K562 (cell line): Measurements from ENCODE around the gene ZNF292. TPM values are rescaled to one million over a fixed set of nuclear protein-coding genes. Genes with fewer than 3 reads are reported as not detected.
A peak's percentile ranks its signal among the peaks of the same experiment; 100 is the strongest.

Experiments used
- ATAC-seq: fragments of 200-7000 bp; cut with Tn5 transposase; 3 replicates; pipeline ENCODE4 v1.9.1; 2020; ENCODE audit warnings: moderate library complexity
- BruUV-seq: library from RNA; stranded (reverse); fragments of 400-500 nt; replicated peaks from 2 replicates; lab custom pipeline; 2021; lab: Mats Ljungman, UMichigan
- CTCF ChIA-PET: fragments of 300-600 bp; formaldehyde crosslinking; extraction: SDS; loops from one replicate; lab custom pipeline; 2021; ENCODE audit warnings: low intra/inter-chr PET ratio; lab: Yijun Ruan, JAX
- POLR2A ChIA-PET: fragments of 300-600, 350-650 bp; sonication (Branson Sonifier 250); formaldehyde crosslinking; extraction: SDS; loops from one replicate; lab custom pipeline; 2021; ENCODE audit warnings: antibody characterized with exemption, inconsistent platforms; lab: Yijun Ruan, JAX
- DNase-seq, 4 experiments: peaks; one replicate each; pipeline versions ENCODE4 v3.0.0 to v3.0.0-alpha.2; 2011 to 2018; ENCODE audit warnings: low spot score in 3 of 4, mixed read lengths in 3 of 4; ENCODE audit errors: extremely low read depth in 1 of 4
- FAIRE-seq: peaks from 2 replicates; lab custom pipeline; 2011; peaks lifted over from hg19 to GRCh38; lab: Jason Lieb, UNC
- H2AFZ ChIP-seq: 2 replicates; pipeline ENCODE4 v1.6.0; 2011; ENCODE audit warnings: low read depth, low read length, control low read depth, inconsistent platforms
- H3K27ac ChIP-seq: fragments of 200-600 bp; 3 replicates; pipeline ENCODE4 v1.8.0; 2011; ENCODE audit warnings: low read depth, mild to moderate bottlenecking, control low read depth, inconsistent platforms, low read length, moderate library complexity, mixed read lengths; ENCODE audit errors: extremely low read depth
- H3K27me3 ChIP-seq, 2 experiments: fragments of 300-600 bp in 1 of 2; 2 replicates in 1 of 2; 3 replicates in 1 of 2; pipeline versions ENCODE4 v1.6.0 to v1.8.0; 2011; ENCODE audit warnings: inconsistent platforms in 2 of 2, low read length in 2 of 2, mild to moderate bottlenecking in 1 of 2, mixed read lengths in 1 of 2, moderate library complexity in 1 of 2; ENCODE audit not compliant: control insufficient read depth in 2 of 2, insufficient read depth in 2 of 2
- H3K36me3 ChIP-seq: fragments of 300-600 bp; 3 replicates; pipeline ENCODE4 v1.8.0; 2011; ENCODE audit warnings: mild to moderate bottlenecking, low read length, inconsistent platforms; ENCODE audit not compliant: control insufficient read depth, insufficient read depth
- H3K4me1 ChIP-seq, 2 experiments: fragments of 200-600 bp in 1 of 2; replicated peaks in 1 of 2; 2 replicates in 1 of 2; 3 replicates in 1 of 2; pipeline versions ENCODE4 v1.5.1 to v1.8.0; 2011; ENCODE audit warnings: inconsistent platforms in 2 of 2, low read length in 2 of 2, mild to moderate bottlenecking in 1 of 2, mixed read lengths in 1 of 2, moderate library complexity in 1 of 2; ENCODE audit not compliant: control insufficient read depth in 2 of 2, insufficient read depth in 2 of 2
- H3K4me2 ChIP-seq: 2 replicates; pipeline ENCODE4 v1.6.1; 2011; ENCODE audit warnings: low read length, control low read depth, inconsistent platforms, mixed read lengths; ENCODE audit not compliant: insufficient read depth
- H3K4me3 ChIP-seq: fragments of 200-600 bp; sonication (generic), shearing (Covaris generic); 2 replicates; pipeline ENCODE4 v1.5.1; 2016; ENCODE audit warnings: control low read depth, inconsistent platforms
- H3K79me2 ChIP-seq: fragments of 200-600 bp; 3 replicates; pipeline ENCODE4 v1.8.0; 2011; ENCODE audit warnings: low read length, inconsistent platforms; ENCODE audit not compliant: control insufficient read depth, insufficient read depth
- H3K9ac ChIP-seq, 2 experiments: 2 replicates each; pipeline versions ENCODE4 v1.6.0 to v1.6.1; 2011; ENCODE audit warnings: low read depth in 2 of 2, low read length in 2 of 2, control low read depth in 1 of 2, inconsistent platforms in 1 of 2, mild to moderate bottlenecking in 1 of 2, mixed read lengths in 1 of 2; ENCODE audit not compliant: insufficient read depth in 1 of 2
- H3K9me1 ChIP-seq: one replicate; pipeline ENCODE4 v1.6.0; 2011; ENCODE audit warnings: inconsistent platforms, mild to moderate bottlenecking, low read length, moderate library complexity; ENCODE audit not compliant: control insufficient read depth, insufficient read depth
- H3K9me3 ChIP-seq: replicated peaks from 2 replicates; pipeline ENCODE4 v1.5.1; 2011; ENCODE audit warnings: low read depth, low read length, inconsistent platforms; ENCODE audit not compliant: control insufficient read depth, insufficient read depth
- H4K20me1 ChIP-seq: replicated peaks from 2 replicates; pipeline ENCODE4 v1.6.1; 2011; ENCODE audit warnings: low read length, inconsistent platforms, mixed read lengths; ENCODE audit not compliant: control insufficient read depth, insufficient read depth
- CHAMP1 ChIP-seq: fragments of 450-650 bp; IDR thresholded peaks from 2 replicates; pipeline ENCODE4 v1.6.1; 2016; ENCODE audit warnings: mild to moderate bottlenecking
- ELF1 ChIP-seq: fragments of 200-800 bp; sonication (Bioruptor generic); IDR thresholded peaks from 2 replicates; pipeline ENCODE4 v1.6.1; 2016; ENCODE audit warnings: missing genetic modification characterization, missing compliant biosample characterization
- PATZ1 ChIP-seq: fragments of 250-450 bp; sonication (Bioruptor Pico); IDR thresholded peaks from 2 replicates; pipeline ENCODE4 v1.5.0; 2020; ENCODE audit warnings: mild to moderate bottlenecking, borderline replicate concordance
- RAD21 ChIP-seq, 2 experiments: fragments of 250-450 bp in 1 of 2; fragments of 450-650 bp in 1 of 2; sonication (Bioruptor Pico) in 1 of 2; formaldehyde crosslinking in 1 of 2; IDR thresholded peaks in 1 of 2; conservative IDR thresholded peaks in 1 of 2; 2 replicates each; pipeline versions ENCODE4 v1.4.0 to v1.8.0; 2020 to 2022; ENCODE audit warnings: mild to moderate bottlenecking in 2 of 2, moderate library complexity in 1 of 2
- RBM25 ChIP-seq: fragments of 200-400 bp; formaldehyde crosslinking; IDR thresholded peaks from 2 replicates; pipeline ENCODE4 v1.6.1; 2018; ENCODE audit warnings: low read length, low read depth, moderate library complexity; ENCODE audit not compliant: severe bottlenecking
- ZNF134 ChIP-seq: fragments of 250-450 bp; sonication (Bioruptor Pico); conservative IDR thresholded peaks from 2 replicates; pipeline ENCODE4 v1.4.0; 2020
- ZNF146 ChIP-seq: IDR thresholded peaks from one replicate; pipeline ENCODE4 v1.6.1; 2018; ENCODE audit warnings: missing compliant biosample characterization; ENCODE audit not compliant: unreplicated experiment
- ZNF253 ChIP-seq: fragments of 250-450 bp; sonication (Bioruptor Pico); conservative IDR thresholded peaks from 2 replicates; pipeline ENCODE4 v1.6.1; 2021; ENCODE audit warnings: mild to moderate bottlenecking
- WGBS: fragments of 100-300 bp; shearing (Covaris generic); methylation state at CpG from one replicate; pipeline ENCODE4 v1.1.6; 2016; ENCODE audit warnings: low coverage, mixed read lengths; ENCODE audit not compliant: insufficient coverage; ENCODE audit errors: missing lambda C conversion rate; 5-methylcytosine and 5-hydroxymethylcytosine counted together
- in situ Hi-C: fragments of 300-500 bp; cut with MboI; formaldehyde crosslinking; loops from 4 replicates; pipeline ENCODE4 v1.15.0; 2018; ENCODE audit warnings: inconsistent platforms, mixed read lengths
- intact Hi-C: fragments of 100-400 bp; cut with micrococcal nuclease; formaldehyde crosslinking; loops from 2 replicates; pipeline ENCODE4 v1.14.2; 2022
- polyA plus RNA-seq, 8 experiments: library from polyadenylated mRNA; depleted of rRNA in 4 of 8; stranded (reverse) in 5 of 8; unstranded in 3 of 8; fragments of >200 nt; fragmentation: Nextera tagmentation in 2 of 8; fragmentation: Illumina TruSeq in 1 of 8; extraction: Ambion mirVana in 2 of 8; extraction: Trizol in 1 of 8; gene quantifications; 2 replicates each; pipeline versions ENCODE4 v1.2.1 to v1.2.3, GENCODE V29; 2011 to 2014; ENCODE audit warnings: inconsistent platforms in 1 of 8, missing spikeins in 1 of 8
- total RNA-seq, 7 experiments: library from RNA; depleted of rRNA in 6 of 7; stranded (reverse); fragments of >200 nt in 6 of 7; fragmentation: Illumina TruSeq in 2 of 7; extraction: Trizol in 2 of 7; gene quantifications; 2 replicates each; pipeline versions ENCODE4 v1.2.1 to v1.2.3, GENCODE V29; 2011 to 2021; ENCODE audit warnings: low replicate concordance in 1 of 7

Gene ZNF292
- total and polyA plus RNA-seq, 9 of the 15 experiments (the other 6 are each of a cell fraction or from before 2014, with no cell fraction given) = 4.4 to 17.1 (median 12.8) TPM

- Histone ChIP-seq H3K9me1 (no peaks in the 10 kb centered on the region), H3K27ac (no peak overlapping the region), H3K9ac (no peak overlapping the region), H4K20me1 (no peaks in the 10 kb centered on the region), H3K36me3 (peaks cover 16% of the 10 kb centered on the region; the same call in 2 of the 3 replicates), H3K4me3 (no peak overlapping the region), H3K9me3 (no peaks in the 10 kb centered on the region), H3K4me1 (no peaks in the 10 kb centered on the region), H2AFZ (no peak overlapping the region), H3K79me2 (no peaks in the 10 kb centered on the region; the same call in 2 of the 3 replicates), H3K4me2 (no peak overlapping the region), H3K27me3 (no peaks in the 10 kb centered on the region)
- in situ Hi-C loops (no loop called here), intact Hi-C loops (no loop called here)
- ChIA-PET POLR2A (interaction anchor here (0.6 kb wide), 2 partner anchors 106 to 603 kb away, joined by 3 read pairs; no protein-coding TSS in a partner anchor), CTCF (no interaction called here)
- WGBS = 79% methylated on average over 1 of the region's 1 CpG
- no TSS peak for BruUV-seq
- no peak for TF ChIP-seq PATZ1 (CRISPR knock-in tag)
- FAIRE-seq (no peak), DNase-seq (no peak), ATAC-seq (no peak)
Measured at GRCh38 chr6:87230801-87231200, 75.4 kb downstream of the ZNF292 start.

GRCh38 chr6:87237804-87238203 is 82.4 kb downstream of the ZNF292 start:
- DNase-seq (peak in 3 of 4 experiments; percentile 11 to 17 (median 14)), FAIRE-seq (peak; percentile 26), ATAC-seq (peak; percentile 70; the same call in 2 of the 3 replicates)
- intact Hi-C loops (loop anchor here (1.0 kb wide), 1 partner anchor 99 kb away; no protein-coding TSS in a partner anchor), in situ Hi-C loops (no loop called here)
- Histone ChIP-seq H3K36me3 (peaks cover 25% of the 10 kb centered on the region), H3K79me2 (no peaks in the 10 kb centered on the region), H3K9ac (no peak overlapping the region), H3K27me3 (no peaks in the 10 kb centered on the region), H3K9me1 (no peaks in the 10 kb centered on the region), H3K4me1 (no peaks in the 10 kb centered on the region), H3K4me3 (no peak overlapping the region), H2AFZ (no peak overlapping the region), H3K9me3 (no peaks in the 10 kb centered on the region; the same call in 1 of the 2 replicates), H3K4me2 (no peak overlapping the region), H4K20me1 (no peaks in the 10 kb centered on the region), H3K27ac (no peak overlapping the region)
- CTCF ChIA-PET = interaction anchor here (0.6 to 1.6 kb wide), 2 partner anchors 98 to 171 kb away, joined by 3 to 5 read pairs; no protein-coding TSS in a partner anchor
- POLR2A ChIA-PET = no interaction called here
- BruUV-seq = no TSS peak
- TF ChIP-seq RBM25 (peak; percentile 25), ZNF134 (CRISPR knock-in tag) (no peak), ZNF146 (CRISPR knock-in tag) (peak; percentile 49), CHAMP1 (0 out of 2 replicates have a peak, but pooled peaks have one; percentile 38), RAD21 (CRISPR knock-in tag; conservative IDR thresholded peaks at IDR 0.05 in 1 of 2, IDR thresholded peaks at IDR 0.05 in 1 of 2) (peak in 1 of 2 experiments; percentile 50; a peak in 2 of 4 replicates), ZNF253 (CRISPR knock-in tag) (no peak), ELF1 (tag) (peak; percentile 44; the same call in 1 of the 2 replicates)
